Astrocyte (in vitro differentiated cells and primary cell): ENCODE measurements around the gene DAD1. TPM values are rescaled to one million over a fixed set of nuclear protein-coding genes. Genes with fewer than 3 reads are reported as not detected.

Experiments used
- DNase-seq: peaks from one replicate; pipeline ENCODE4 v3.0.0-alpha.2; 2010; ENCODE audit warnings: low read depth
- FAIRE-seq: peaks from 2 replicates; lab custom pipeline; 2011; peaks lifted over from hg19 to GRCh38; lab: Jason Lieb, UNC
- H2AFZ ChIP-seq: 2 replicates; pipeline ENCODE4 v1.6.0; 2012; ENCODE audit warnings: low read depth, low read length, inconsistent platforms
- H3K27ac ChIP-seq: 2 replicates; pipeline ENCODE4 v1.5.1; 2011; ENCODE audit warnings: low read depth, low read length, inconsistent platforms
- H3K27me3 ChIP-seq: 2 replicates; pipeline ENCODE4 v1.6.0; 2011; ENCODE audit warnings: low read length, inconsistent platforms; ENCODE audit not compliant: insufficient read depth
- H3K36me3 ChIP-seq: 2 replicates; pipeline ENCODE4 v1.5.1; 2011; ENCODE audit warnings: low read length, inconsistent platforms; ENCODE audit not compliant: insufficient read depth
- H3K4me1 ChIP-seq: 2 replicates; pipeline ENCODE4 v1.5.1; 2011; ENCODE audit warnings: low read length, inconsistent platforms; ENCODE audit not compliant: insufficient read depth
- H3K4me2 ChIP-seq: 2 replicates; pipeline ENCODE4 v1.6.0; 2012; ENCODE audit warnings: low read length, inconsistent platforms
- H3K4me3 ChIP-seq: 2 replicates; pipeline ENCODE4 v1.5.1; 2011; ENCODE audit warnings: low read depth, mild to moderate bottlenecking, low read length, inconsistent platforms; ENCODE audit not compliant: insufficient read depth
- H3K79me2 ChIP-seq: 2 replicates; pipeline ENCODE4 v1.6.0; 2012; ENCODE audit warnings: mild to moderate bottlenecking, low read length, inconsistent platforms; ENCODE audit not compliant: insufficient read depth
- H3K9ac ChIP-seq: 2 replicates; pipeline ENCODE4 v1.6.0; 2012; ENCODE audit warnings: mild to moderate bottlenecking, low read length, inconsistent platforms
- H3K9me3 ChIP-seq: 2 replicates; pipeline ENCODE4 v1.5.1; 2012; ENCODE audit warnings: low read depth, mild to moderate bottlenecking, low read length, inconsistent platforms; ENCODE audit not compliant: insufficient read depth
- H4K20me1 ChIP-seq: 2 replicates; pipeline ENCODE4 v1.6.0; 2012; ENCODE audit warnings: low read length, inconsistent platforms; ENCODE audit not compliant: insufficient read depth
- H3K27ac Mint-ChIP-seq: one replicate; pipeline ENCODE4 v1.8.0; 2021; ENCODE audit warnings: mild to moderate bottlenecking, mixed read lengths; ENCODE audit not compliant: unreplicated experiment
- H3K27me3 Mint-ChIP-seq: one replicate; pipeline ENCODE4 v1.8.0; 2021; ENCODE audit warnings: low read depth, mixed read lengths; ENCODE audit not compliant: unreplicated experiment
- H3K36me3 Mint-ChIP-seq: one replicate; pipeline ENCODE4 v1.8.0; 2021; ENCODE audit warnings: low read depth, mixed read lengths; ENCODE audit not compliant: unreplicated experiment
- H3K4me1 Mint-ChIP-seq: one replicate; pipeline ENCODE4 v1.8.0; 2021; ENCODE audit warnings: low read depth, mixed read lengths; ENCODE audit not compliant: unreplicated experiment
- H3K4me3 Mint-ChIP-seq: one replicate; pipeline ENCODE4 v1.8.0; 2021; ENCODE audit warnings: mild to moderate bottlenecking, moderate library complexity, mixed read lengths; ENCODE audit not compliant: unreplicated experiment
- H3K9me3 Mint-ChIP-seq: one replicate; pipeline ENCODE4 v1.8.0; 2021; ENCODE audit warnings: mild to moderate bottlenecking, mixed read lengths; ENCODE audit not compliant: unreplicated experiment
- EZH2 ChIP-seq: IDR thresholded peaks from 2 replicates; pipeline ENCODE4 v1.6.1; 2012; ENCODE audit warnings: mild to moderate bottlenecking, low read length, inconsistent platforms; ENCODE audit not compliant: insufficient read depth
- total RNA-seq: library from RNA; stranded (reverse); gene quantifications from 2 replicates; pipeline ENCODE4 v1.2.1, GENCODE V29; 2021
- TF ChIP-seq, protein P1 (sequence below): IDR thresholded peaks from 2 replicates; pipeline ENCODE4 v1.5.1; 2011; ENCODE audit warnings: low read depth, mild to moderate bottlenecking, inconsistent platforms, low read length, moderate library complexity; ENCODE audit not compliant: insufficient read depth

Gene DAD1
- total RNA-seq, 1 donor from 2014 or later, result 302 TPM

DNA sequence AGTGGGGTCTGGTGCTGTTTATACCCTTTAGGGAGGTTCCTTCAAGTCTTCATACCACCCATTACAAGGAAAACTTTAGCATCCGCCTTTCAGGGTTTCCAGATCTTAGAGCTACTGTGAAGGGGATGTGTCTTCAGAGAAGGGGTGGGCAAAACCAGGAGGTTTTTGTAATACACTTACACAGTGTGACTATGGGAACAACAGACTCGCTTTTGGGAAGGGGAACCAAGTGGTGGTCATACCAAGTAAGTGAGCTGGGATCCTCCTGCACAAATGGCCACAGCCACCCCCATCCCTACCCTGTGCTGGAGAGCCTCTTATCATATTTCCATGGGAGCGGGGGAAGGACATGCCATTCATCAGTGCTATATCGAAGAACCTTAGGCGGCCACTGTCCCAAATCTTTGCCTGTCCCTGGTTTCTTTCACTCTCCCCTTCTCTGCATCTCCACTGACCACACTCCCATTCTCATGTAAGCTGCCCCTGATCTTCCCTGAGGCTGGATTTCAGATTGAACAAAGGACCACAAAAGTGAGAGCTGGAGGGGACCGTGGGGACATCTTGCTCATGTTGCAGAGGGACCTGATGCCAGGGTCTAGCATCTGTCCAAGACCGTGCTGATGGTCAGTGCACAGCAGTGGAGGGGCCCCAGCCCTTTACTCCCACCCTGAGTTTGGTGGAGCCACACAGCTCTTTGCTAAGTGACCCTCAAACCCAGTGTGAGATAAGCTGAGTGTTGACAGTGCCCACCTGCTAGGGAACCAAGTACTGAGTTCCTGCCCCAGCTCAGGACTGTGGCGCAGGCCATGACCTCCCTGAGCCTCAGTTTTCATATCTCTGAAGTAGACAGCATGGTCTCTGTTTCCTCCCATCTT, 51.4 kb downstream of the DAD1 start:
- Histone ChIP-seq H3K36me3 (no peaks in the 10 kb centered on the region), H4K20me1 (no peaks in the 10 kb centered on the region), H3K27ac (peak overlapping the region; percentile 89), H3K9ac (no peak overlapping the region), H3K4me2 (peak overlapping the region; percentile 14), H3K4me1 (peaks cover 26% of the 10 kb centered on the region), H3K4me3 (no peak overlapping the region), H3K79me2 (peaks cover 3% of the 10 kb centered on the region), H3K9me3 (no peaks in the 10 kb centered on the region), H2AFZ (no peak overlapping the region), H3K27me3 (no peaks in the 10 kb centered on the region)
- TF ChIP-seq, protein P1, sequence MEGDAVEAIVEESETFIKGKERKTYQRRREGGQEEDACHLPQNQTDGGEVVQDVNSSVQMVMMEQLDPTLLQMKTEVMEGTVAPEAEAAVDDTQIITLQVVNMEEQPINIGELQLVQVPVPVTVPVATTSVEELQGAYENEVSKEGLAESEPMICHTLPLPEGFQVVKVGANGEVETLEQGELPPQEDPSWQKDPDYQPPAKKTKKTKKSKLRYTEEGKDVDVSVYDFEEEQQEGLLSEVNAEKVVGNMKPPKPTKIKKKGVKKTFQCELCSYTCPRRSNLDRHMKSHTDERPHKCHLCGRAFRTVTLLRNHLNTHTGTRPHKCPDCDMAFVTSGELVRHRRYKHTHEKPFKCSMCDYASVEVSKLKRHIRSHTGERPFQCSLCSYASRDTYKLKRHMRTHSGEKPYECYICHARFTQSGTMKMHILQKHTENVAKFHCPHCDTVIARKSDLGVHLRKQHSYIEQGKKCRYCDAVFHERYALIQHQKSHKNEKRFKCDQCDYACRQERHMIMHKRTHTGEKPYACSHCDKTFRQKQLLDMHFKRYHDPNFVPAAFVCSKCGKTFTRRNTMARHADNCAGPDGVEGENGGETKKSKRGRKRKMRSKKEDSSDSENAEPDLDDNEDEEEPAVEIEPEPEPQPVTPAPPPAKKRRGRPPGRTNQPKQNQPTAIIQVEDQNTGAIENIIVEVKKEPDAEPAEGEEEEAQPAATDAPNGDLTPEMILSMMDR, result no peak
- TF ChIP-seq EZH2, result no peak
- Mint-ChIP-seq H3K4me3 (no peak overlapping the region), H3K4me1 (peaks cover 45% of the 10 kb centered on the region), H3K27ac (peak overlapping the region; percentile 79), H3K36me3 (peaks cover 2% of the 10 kb centered on the region), H3K9me3 (no peaks in the 10 kb centered on the region), H3K27me3 (peaks cover 4% of the 10 kb centered on the region)
- FAIRE-seq (no peak), DNase-seq (no peak)

DNA sequence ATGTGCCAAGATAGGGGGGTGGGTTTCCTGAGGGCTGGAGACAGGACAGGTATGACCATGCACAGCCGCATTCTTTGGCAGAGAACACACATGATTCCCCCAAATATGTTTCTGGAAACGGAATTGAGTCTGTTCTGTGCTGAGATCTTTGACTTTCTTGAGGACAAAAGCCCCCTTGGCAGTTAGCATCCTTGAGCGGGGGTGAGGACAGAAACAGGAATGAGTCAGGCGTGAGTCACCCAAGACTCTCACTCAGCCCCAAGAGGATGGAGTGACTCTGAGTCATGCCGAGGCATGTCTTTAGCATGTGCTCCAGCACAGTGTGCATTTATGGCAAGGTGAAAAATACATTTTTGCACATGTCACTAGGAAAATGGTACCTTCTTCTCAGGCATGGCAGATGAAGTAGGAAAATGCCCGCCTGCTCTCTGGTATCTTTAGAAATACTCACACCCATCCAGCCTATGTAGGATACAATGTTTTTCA, 52.1 kb downstream of the DAD1 start:
- Mint-ChIP-seq H3K9me3 (no peaks in the 10 kb centered on the region), H3K27me3 (peaks cover 2% of the 10 kb centered on the region), H3K4me1 (peaks cover 53% of the 10 kb centered on the region), H3K4me3 (no peak overlapping the region), H3K36me3 (peaks cover 2% of the 10 kb centered on the region), H3K27ac (peak overlapping the region; percentile 79)
- no peak overlapping the region for H2AFZ ChIP-seq
- peaks cover 34% of the 10 kb centered on the region for H3K4me1 ChIP-seq
- no peaks in the 10 kb centered on the region for H3K27me3 ChIP-seq
- no peak overlapping the region for H3K4me3 ChIP-seq
- H3K9me3 ChIP-seq, result no peaks in the 10 kb centered on the region
- DNase-seq (peak; percentile 97), FAIRE-seq (peak; percentile 45)
- H3K9ac ChIP-seq, result peak overlapping the region; percentile 43
- no peaks in the 10 kb centered on the region for H3K36me3 ChIP-seq
- H4K20me1 ChIP-seq, result no peaks in the 10 kb centered on the region
- TF ChIP-seq EZH2, result no peak
- TF ChIP-seq, protein P1, result no peak
- H3K27ac ChIP-seq, result peak overlapping the region; percentile 89
- peak overlapping the region; percentile 71 for H3K4me2 ChIP-seq
- peaks cover 4% of the 10 kb centered on the region for H3K79me2 ChIP-seq
